Measurements from ENCODE around the gene KLF15.

DNA sequence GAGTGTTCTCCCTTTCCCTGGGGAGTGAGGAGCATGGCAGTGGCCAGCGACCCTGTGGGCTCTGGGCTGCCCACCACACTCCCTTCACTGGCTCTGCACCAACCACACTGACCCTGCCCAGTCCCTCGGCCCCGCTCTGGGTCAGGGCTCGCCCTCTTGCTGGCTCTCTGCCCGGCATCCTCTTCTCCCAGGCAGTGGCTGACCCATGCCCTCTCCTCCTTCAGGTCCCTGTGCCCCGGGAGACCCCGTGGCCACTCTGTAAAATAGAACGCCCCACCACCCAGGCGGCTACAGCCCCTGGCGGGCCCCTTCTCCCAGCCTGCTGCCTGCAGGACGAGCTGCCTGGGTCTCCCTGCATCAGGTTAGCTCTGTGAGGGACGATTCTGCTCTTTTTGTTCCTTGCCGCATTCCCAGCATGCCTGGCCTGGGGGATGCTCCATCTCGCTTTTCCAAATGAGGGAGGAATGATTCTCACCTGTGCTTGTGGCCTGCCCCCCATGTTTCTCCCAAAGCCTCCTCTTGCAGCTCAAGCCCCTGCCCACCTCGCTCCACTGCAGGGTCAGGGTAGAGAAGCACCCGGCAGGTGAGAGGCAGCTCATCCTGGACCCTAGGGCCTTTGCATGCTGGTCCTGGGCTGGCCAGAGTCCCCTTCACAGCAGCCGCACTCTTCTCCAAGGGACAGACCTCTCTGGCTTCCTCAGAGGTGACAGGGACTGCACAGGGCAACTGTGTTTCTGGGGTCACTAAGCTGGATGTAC is 23.0 kb upstream of the KLF15 start:
- TF ChIP-seq, protein P1, sequence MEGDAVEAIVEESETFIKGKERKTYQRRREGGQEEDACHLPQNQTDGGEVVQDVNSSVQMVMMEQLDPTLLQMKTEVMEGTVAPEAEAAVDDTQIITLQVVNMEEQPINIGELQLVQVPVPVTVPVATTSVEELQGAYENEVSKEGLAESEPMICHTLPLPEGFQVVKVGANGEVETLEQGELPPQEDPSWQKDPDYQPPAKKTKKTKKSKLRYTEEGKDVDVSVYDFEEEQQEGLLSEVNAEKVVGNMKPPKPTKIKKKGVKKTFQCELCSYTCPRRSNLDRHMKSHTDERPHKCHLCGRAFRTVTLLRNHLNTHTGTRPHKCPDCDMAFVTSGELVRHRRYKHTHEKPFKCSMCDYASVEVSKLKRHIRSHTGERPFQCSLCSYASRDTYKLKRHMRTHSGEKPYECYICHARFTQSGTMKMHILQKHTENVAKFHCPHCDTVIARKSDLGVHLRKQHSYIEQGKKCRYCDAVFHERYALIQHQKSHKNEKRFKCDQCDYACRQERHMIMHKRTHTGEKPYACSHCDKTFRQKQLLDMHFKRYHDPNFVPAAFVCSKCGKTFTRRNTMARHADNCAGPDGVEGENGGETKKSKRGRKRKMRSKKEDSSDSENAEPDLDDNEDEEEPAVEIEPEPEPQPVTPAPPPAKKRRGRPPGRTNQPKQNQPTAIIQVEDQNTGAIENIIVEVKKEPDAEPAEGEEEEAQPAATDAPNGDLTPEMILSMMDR (IDR thresholded peaks at IDR 0.05; ENCODE audit: low read depth, low read length, poor library complexity, severe bottlenecking) = no peak
- no peak for TF ChIP-seq EZH2phosphoT487 (IDR thresholded peaks at IDR 0.05; ENCODE audit: borderline replicate concordance, low read length)
